EH (cell line): ENCODE data around the gene EPHA3.
"Not testable (repeated sequence)": the region's sequence is repeated elsewhere in the genome, so short reads cannot be mapped to it uniquely, and the experiment has no call there.

Experiments
- DNase-seq: peaks from one replicate; pipeline ENCODE4 v3.0.0-alpha.2; 2015; ENCODE audit warnings: low read depth

The EPHA3 gene

DNA sequence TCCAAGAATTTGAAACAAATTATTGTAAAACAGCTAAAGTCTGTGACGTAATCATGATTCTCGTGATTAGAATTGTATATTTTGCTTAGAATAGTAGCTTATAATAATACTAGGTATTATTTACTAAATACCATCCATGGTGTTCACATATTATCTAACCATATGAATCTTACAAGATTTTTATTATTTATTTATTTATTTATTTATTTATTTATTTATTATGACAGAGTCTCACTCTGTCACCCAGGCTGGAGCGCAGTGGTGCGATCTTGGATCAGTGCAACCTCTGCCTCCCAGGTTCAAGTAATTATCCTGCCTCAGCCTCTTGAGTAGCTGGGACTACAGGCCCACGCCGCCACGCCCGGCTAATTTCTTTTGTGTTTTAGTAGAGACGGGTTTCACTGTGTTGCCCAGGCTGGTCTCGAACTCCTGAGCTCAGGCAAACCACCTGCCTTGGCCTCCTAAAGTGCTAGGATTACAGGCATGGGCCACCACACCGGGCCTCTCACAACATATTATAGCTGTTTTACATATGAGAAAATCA, 173.5 kb downstream of the EPHA3 start:
- no peak for DNase-seq

DNA sequence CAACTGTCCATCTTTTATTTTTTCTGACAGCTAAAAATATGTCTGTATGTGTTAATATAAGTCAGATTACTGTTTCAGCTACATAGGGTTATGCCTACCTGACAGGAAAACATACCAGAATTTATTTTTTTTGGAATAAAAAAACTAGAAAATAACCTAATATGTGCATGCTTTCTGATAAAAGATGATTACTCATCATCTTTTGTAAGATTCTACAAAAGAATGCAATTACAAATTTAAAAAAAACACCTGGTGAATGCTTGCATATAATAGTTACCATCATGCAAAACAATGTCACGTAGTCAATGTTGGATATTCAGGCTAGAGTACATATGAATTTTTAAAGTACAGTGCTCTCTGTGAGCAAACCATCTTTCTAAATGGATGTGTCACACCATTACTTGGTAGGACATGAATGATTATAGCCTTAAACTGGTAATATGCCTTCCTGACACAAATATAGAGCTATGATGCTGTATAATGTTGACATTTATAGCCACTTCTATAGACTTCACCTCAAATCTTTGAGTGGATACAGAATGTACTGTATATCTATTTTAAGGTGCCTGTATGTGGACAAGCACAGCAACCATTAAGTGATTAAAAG, 180.6 kb downstream of the EPHA3 start:
- no peak for DNase-seq

DNA sequence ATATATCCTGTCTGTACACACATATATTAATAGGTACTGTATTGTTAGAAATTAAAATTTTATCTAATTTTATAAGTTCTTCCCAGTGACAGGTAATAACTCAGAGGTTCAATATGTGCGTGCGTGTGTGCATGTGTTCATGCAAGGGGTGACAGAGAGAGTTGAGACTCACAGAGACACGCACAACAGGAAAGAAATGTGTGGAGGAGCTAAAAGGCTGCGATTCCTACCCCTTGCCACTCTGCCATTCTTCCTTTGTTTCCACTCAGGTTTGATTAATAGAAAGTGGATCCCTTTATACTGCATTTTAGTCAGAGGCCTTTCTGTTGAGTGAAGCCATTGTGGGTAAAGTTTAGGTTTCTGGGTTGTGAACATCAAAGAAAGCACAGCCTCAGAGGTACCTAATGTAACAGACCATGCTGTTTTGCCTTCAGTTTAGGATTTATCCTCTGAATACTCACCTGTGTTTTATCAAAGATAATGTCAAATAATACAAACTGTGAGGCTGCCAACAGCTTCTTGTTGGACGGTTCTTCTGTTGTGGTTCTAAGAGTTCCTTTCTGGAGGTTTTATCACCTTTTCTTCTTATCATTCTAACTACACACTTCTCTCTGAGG, 182.3 kb downstream of the EPHA3 start:
- DNase-seq, result no peak

DNA sequence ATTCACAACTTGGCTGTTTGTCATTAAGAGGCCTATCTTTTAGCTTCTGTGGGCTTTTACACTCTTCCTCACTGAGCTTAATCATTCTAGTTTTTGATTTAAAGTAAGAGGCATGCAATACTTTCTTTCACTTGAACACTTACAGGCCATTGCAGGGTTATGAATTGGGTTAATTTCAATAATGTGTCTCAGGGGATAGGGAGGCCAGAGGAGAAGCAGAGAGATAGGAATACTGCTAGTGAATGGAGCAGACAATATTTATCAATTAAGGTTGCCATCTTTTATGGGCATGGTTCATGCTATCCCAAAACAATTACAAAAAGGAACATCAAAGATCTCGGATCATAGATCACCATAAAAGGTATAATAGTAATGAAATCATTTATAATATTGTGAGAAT, 189.8 kb downstream of the EPHA3 start:
- no peak for DNase-seq

DNA sequence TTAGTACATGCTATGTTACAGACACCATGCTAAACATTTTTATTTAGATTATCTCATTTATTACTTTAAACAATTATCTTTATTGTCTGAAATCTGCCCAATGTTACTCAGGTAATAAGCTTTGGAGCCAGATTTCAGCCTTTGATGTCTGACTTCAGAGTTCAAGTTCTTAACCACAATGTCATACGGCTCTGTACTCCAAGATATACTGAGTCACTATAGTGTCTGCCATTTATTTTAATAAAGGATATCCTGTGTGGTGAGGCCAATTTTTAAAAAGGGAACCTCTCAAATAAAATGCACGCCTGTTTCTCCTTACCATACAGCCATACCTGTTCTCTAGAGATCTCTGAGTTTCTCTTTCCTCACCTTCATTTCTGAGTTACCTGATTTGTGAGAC, 193.1 kb downstream of the EPHA3 start:
- DNase-seq, result peak; percentile 30

DNA sequence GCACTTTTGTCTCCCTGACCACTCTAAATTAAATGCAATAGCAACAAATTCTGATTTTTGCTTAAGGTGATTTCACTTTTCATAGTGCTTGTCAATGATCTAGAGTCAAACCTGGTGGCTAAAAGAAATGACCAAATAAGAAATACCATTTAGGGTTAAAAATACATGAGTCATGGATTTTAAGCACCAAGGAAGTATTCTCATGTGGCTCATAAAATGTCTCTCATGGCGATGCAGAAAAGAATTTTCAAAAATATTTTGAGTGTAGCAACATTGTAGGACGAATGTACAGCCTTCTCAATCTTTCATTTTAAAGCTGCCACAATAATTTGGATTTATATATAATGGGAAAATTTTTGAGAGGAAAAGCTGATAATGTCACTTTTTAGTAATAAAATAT, 193.6 kb downstream of the EPHA3 start:
- peak; percentile 41 for DNase-seq

DNA sequence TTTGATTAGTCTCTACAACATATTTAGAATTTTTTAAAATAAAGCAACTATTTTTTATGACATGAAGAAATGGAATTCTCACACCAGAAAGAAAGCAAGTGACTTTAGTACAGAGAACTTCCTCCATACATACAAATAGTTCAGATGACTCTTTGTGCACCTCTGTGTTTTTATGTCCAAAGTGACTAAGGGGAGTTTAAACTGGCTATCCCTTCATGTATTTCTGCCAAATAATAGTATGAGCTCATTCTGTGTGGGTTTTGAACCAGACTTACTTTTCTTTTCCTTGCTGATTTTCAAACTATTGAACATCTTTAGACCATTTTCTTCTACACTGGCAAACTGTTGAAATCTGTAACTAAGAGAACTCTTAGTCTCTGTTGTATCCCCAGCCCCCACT, 196.3 kb downstream of the EPHA3 start:
- DNase-seq, result peak; percentile 33

DNA sequence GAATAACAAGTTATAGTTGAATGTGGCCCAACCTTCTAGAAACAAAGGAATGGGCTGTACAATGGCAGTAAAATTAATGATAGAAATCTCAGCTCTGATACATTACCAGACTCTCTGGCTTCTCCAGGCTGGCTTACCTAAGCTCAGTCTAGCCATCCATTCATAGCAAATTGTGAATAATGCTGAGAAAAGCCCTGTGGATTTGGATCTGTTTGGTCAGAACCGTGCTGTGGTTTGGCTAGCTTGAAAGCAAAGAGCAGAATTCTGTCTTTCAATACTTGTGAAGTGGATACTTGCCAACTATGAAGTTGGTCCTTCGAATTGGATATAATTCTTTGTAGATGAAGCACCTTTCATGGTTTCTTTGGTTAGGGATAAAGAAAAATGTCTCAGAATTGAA, 199.1 kb downstream of the EPHA3 start:
- no peak for DNase-seq

DNA sequence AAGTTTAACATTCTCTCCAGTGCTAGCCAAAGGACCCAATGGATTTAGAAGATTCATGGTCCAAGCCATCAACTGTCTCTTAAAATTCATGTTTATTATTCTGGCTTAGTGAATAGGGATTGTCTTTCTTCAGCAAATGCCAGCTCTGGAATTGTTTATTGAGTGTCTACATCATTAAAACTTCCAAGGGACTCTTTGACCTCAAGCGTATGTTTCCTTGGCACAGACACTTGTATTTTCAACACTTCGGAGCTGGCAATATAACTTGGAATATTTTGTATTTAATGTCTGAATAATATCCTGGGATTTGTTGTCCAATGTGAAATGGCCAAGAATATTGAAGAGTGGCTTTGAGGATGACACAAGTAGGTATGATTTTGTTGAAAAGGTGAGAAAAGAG, 204.2 kb downstream of the EPHA3 start:
- no peak for DNase-seq

DNA sequence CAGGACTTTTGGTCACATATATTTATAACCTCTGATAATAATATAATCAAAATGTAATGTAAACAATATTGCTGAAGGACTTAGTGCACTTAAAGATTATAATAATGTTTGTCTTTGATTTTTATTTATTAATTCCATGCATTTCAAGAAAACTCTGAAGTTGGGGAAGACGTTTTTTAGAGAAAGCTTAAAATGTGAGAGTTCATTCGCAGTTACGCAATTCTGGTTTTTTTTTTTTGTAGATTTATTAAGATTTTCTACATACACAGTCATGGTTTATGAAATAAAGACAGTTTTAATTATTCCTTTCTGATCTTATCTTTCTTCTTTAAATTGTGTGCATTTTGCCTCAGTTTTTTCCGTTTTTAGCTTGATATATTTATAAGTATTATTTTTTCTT, 204.7 kb downstream of the EPHA3 start:
- no peak for DNase-seq

DNA sequence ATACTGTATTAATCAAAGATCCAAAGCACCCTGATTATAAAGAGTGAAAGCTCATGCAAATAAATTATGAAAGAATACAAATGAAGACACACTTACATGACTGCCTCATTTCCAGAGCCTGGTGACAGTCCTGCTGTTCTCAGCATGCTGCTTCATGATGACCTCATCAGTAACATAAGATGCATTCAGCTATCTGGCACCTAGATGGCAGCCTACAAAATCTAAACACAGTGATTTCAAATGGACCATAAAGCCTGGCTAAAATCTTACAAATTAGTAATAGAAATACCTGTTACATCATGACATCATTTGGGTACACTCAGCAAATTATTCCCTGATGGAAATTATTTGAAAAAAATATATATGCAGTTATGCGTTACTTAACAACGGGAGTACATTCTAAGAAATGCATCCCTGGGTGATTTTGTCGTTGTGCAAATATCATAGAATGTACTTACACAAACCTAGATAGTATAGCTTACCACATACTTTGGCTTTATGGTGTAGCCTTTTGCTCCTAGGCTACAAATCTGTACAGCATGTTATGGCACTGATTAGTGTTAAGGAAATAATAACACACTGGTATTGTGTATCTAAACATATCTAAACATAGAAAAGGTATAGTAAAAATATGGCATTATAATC, 207.2 kb downstream of the EPHA3 start:
- peak; percentile 30 for DNase-seq

DNA sequence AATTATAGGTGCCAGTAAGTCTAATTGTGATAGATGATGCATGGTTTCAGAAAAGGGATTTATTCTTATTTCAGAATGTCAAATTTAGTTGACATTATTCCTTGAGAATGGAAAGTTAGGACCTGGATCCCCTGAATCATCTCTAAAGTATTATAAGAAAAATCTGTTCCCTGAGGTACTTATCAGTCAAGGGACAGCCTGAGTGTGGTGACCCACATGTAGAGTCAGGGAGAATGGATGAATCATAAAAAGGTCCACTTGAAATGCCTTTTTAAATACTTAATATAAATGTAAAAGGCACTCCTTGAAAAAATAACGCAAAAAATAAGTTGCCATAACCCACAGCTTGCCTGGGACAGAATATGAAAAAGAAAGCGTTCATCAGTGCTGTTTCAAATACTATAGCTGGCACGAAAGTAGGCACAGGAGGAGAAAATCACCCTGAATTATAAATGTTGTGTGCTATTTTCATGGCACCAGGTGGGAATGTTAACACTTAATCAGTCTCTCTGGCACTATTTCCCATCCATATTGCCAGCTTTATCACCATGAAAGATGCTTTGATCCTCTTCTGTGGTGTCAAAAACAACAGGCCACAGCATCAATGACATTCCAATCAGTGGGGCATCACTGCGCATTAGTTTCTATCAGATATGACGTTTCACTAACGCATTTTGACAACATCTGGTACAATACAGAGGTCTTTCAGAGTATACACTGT, 208.5 kb downstream of the EPHA3 start:
- DNase-seq, result no peak

DNA sequence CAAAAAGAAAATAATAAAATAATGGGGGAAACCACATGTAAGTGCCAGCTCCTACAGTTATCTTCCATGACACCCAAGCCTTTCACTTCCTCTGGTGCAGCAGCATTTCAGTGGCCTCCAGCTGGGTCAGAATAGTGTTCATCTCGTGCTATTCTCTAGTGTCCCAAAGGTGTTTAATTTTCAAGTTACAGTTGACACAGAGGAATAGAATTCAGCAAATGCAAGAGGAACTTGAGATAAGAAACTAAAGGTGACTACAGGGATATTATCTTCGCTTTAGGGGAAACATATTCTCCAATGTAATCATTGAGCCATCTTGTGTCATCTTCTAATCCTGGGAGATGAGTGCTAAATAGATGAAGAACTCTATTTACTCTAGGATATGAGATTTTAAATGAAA, 212.8 kb downstream of the EPHA3 start:
- no peak for DNase-seq

DNA sequence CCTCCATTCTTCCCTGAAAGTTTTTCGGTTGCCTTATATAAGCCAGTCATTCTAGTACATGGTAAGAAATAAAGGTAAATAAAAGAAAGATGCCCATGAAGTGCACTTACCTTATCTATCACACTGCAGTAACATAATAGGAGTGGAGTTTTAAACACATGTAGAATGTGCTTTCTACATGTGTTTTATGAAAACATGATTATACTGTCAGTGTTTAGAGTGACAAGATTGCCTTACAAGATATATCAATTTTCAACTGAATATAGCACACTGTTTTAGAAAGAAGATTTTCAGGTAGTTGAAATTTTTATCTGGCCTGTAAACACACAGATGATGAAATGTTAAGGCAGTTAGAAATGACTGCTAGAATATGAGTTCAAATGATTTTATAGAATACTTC, 219.6 kb downstream of the EPHA3 start:
- DNase-seq, result no peak

DNA sequence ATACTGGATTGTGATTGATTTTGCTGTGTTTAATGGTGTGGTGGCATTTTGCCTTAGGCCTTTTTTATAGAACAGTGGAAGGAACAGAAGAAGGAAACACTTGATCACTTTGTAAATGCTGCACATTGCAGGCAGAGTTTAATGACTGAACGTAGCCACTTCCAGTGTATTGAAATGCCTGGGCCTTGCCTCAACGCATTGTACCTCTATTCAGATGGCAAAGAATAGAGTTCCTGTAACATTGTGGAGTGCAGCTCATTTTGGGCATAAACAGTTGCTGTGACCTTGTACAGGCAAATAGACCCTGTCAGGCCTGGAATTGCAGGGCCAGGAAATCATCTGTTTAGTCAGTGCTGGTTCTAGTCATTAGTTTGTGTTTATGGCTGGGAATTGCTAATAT, 225.0 kb downstream of the EPHA3 start:
- DNase-seq, result no peak

DNA sequence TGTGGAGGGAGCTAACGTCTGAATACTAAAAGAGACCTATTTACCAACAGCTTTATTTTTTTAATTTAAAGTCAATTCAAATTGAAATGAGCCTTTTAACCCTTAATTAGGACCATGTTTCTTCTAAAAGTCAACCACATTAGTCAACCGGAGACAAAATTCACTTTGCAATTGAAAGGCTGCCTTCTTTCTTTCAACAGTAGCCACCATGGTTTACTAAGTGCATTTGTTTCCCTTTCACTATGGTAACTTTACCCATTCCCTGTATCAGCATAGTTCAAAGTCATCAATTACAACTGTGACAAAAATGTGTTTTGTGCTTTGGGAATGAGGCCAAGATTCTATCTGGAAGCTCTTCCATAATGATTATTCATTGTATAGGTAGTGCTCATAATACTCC, 225.4 kb downstream of the EPHA3 start:
- no peak for DNase-seq

DNA sequence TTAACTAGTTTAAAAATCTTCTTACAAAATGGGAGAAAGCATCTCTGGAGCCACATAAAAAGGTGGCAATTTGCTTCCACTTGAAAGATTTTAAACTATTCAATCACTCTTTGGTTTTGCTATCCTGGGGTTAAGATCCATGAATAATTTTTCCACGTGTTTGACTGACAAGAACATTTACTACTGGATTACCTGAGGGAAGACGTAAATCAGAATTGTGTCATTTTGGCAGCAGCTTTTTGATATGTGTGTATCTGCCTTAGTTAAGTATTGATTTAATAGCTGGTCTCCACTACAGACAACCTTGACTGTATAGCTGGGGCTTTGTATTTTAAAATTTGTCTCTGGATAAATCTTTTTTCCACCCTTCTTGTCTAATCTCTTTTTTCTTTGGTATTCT, 228.3 kb downstream of the EPHA3 start:
- DNase-seq, result no peak

DNA sequence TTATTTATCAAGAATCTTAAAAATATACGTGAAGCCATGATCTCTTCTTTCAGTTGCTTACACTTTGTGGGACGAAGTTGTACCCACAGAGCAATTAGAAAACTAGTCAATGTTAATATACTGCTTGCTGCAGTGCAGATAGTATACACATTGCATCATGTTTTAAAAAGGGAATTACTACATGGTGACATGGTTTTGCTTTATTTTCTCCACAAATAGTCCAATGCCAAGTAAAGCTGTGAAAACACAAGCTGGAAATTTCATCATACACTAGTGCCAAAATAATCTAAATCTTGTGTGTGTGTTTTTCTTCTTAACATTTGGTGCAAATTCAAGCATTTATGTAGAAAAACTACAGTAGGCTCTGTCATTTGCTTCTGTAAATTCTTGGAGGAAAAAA, 233.0 kb downstream of the EPHA3 start:
- DNase-seq, result no peak

DNA sequence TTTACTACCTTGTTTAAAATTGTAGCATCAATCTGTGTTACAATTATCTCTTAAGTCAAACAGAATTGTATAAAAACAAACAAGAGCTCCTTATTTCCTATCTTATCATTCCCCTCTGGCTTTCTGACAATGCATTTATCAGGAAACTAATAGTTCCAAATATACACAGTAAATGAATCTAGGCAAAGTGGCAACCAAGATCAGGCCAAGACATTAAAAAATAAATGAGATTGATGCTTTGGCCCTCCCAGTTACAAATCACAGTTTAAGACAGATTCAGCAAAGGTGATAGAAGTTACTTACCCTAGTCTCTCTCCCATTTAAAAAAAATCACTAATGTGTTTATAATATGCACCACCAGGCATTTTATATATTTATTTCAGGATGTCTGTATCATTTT, 236.7 kb downstream of the EPHA3 start:
- no peak for DNase-seq

DNA sequence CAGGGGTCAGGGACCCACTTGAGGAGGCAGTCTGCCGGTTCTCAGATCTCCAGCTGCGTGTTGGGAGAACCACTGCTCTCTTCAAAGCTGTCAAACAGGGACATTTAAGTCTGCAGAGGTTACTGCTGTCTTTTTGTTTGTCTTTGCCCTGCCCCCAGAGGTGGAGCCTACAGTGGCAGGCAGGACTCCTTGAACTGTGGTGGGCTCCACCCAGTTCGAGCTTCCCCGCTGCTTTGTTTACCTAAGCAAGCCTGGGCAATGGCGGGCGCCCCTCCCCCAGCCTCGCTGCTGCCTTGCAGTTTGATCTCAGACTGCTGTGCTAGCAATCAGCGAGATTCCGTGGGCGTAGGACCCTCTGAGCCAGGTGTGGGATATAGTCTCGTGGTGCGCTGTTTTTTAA, 243.5 kb downstream of the EPHA3 start:
- not testable (repeated sequence) for DNase-seq

DNA sequence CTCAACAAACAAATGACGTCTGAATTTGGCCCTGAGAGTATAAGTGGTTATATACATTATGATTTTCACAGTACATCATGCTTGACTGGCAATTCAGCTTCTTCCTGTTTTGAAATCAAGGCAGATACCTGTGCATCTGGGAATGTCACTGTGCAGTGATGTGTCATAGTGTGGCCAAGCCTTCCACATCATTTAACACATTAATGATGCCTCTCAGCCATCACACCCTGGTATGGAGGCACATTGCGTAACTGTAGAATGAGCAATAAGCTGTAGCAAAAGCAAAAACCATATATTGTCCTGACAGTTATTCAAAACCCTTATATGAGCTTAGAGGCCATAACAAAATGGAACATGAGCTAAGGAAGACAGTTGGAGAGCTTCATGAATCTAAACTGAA, 246.0 kb downstream of the EPHA3 start:
- DNase-seq, result no peak

DNA sequence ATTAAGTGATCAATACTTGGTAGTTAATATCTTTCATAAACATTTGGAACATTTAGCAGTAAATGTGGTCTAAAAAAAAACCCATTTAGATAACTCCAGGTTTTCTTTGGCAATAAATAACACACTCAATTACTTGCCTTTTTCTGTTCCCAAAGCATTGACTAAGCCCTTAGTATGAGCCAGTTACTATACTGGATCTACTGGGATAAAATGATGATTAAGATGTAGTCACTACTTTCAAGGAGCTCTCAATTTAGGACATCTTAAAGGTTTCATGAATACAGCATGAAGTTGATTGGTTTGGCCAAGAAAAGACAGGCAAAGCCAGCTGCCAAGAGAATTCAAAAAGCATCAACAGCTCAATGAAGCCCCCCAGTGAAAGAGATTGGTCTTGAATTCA, 250.9 kb downstream of the EPHA3 start:
- no peak for DNase-seq

DNA sequence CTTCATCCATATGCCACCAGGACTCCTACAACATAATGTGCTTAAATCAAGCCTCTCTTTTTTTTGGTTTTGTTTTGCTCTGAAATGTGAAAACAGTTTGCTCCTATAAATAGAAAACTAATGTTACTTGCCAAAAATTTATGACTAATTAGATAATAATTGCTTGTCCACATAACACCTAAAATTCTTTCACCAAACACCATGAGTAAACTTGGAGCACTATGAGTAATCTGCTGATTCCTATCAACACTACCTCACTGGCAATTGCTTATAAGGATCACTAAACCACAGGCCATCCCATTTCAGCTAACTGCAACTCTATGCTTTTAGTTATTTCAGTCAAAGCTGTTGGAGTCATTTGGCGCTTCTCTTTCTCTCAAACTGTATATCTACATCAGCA, 252.7 kb downstream of the EPHA3 start:
- peak; percentile 13 for DNase-seq
